Measurements from ENCODE around the gene DNAJC28. TPM values are rescaled to one million over a fixed set of nuclear protein-coding genes. Genes with fewer than 3 reads are reported as not detected.

Gene DNAJC28
- total and polyA plus RNA-seq, 2 experiments from 2014 or later: 5.0 to 6.6 TPM

DNA sequence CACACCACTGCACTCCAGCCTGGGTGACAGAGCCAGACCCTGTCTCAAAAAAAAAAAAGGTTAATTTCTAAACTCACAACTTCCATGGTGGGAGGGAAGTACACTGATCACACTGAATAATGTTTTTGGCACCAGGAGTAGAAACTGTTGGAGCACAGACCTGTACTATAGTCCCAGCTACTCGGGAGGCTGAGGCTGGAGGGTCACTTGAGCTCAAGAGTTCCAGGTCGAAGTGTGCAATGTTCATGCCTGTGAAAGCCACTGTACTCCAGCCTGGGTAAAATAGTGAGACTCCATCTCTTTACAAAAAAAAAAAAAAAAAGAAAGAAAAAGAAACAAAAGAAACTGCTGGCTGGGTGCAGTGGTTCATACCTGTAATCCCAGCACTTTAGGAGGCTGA is 47.0 kb downstream of the DNAJC28 start:
- Histone ChIP-seq H3K4me2 (no peak overlapping the region), H3K79me2 (replicated peaks; ENCODE audit: insufficient read depth) (no peaks in the 10 kb centered on the region), H3K4me1 (ENCODE audit: insufficient read depth) (no peaks in the 10 kb centered on the region), H2AFZ (no peak overlapping the region), H3K4me3 (no peak overlapping the region), H3K36me3 (ENCODE audit: insufficient read depth) (no peaks in the 10 kb centered on the region), H3F3A (replicated peaks; ENCODE audit: low read depth) (no peaks in the 10 kb centered on the region), H3K27ac (ENCODE audit: low read depth) (no peak overlapping the region), H4K20me1 (replicated peaks; ENCODE audit: insufficient read depth) (no peaks in the 10 kb centered on the region; the same call in 1 of the 2 replicates), H3K27me3 (ENCODE audit: insufficient read depth) (no peaks in the 10 kb centered on the region), H3K9me2 (ENCODE audit: insufficient read depth) (no peaks in the 10 kb centered on the region)
- Mint-ChIP-seq H3K4me3 (no peak overlapping the region), H3K27ac (no peak overlapping the region), H3K4me1 (no peaks in the 10 kb centered on the region), H3K27me3 (ENCODE audit: insufficient read depth, low read depth, poor library complexity) (peaks cover 7% of the 10 kb centered on the region), H3K36me3 (ENCODE audit: low read depth) (no peaks in the 10 kb centered on the region; the same call in 2 of the 3 replicates), H3K9me3 (no peaks in the 10 kb centered on the region)
- ATAC-seq (no peak), DNase-seq (ENCODE audit: low spot score) (no peak)
- TF ChIP-seq EZH2 (IDR thresholded peaks at IDR 0.05; ENCODE audit: low read depth, unreplicated experiment) (no peak), STAT1 (IDR thresholded peaks at IDR 0.05; ENCODE audit: unreplicated experiment) (no peak), JUNB (IDR thresholded peaks at IDR 0.05; ENCODE audit: unreplicated experiment) (no peak), NANOG (IDR thresholded peaks at IDR 0.05; ENCODE audit: borderline replicate concordance) (no peak), EZH2phosphoT487 (IDR thresholded peaks at IDR 0.05; ENCODE audit: unreplicated experiment) (no peak), ZNF114 (CRISPR knock-in tag; IDR thresholded peaks at IDR 0.05) (no peak), ZNF331 (CRISPR knock-in tag; IDR thresholded peaks at IDR 0.05; ENCODE audit: low read depth) (no peak)
- TF ChIP-seq, protein P1, sequence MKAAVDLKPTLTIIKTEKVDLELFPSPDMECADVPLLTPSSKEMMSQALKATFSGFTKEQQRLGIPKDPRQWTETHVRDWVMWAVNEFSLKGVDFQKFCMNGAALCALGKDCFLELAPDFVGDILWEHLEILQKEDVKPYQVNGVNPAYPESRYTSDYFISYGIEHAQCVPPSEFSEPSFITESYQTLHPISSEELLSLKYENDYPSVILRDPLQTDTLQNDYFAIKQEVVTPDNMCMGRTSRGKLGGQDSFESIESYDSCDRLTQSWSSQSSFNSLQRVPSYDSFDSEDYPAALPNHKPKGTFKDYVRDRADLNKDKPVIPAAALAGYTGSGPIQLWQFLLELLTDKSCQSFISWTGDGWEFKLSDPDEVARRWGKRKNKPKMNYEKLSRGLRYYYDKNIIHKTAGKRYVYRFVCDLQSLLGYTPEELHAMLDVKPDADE (IDR thresholded peaks at IDR 0.05): no peak
- TF ChIP-seq, protein P2, sequence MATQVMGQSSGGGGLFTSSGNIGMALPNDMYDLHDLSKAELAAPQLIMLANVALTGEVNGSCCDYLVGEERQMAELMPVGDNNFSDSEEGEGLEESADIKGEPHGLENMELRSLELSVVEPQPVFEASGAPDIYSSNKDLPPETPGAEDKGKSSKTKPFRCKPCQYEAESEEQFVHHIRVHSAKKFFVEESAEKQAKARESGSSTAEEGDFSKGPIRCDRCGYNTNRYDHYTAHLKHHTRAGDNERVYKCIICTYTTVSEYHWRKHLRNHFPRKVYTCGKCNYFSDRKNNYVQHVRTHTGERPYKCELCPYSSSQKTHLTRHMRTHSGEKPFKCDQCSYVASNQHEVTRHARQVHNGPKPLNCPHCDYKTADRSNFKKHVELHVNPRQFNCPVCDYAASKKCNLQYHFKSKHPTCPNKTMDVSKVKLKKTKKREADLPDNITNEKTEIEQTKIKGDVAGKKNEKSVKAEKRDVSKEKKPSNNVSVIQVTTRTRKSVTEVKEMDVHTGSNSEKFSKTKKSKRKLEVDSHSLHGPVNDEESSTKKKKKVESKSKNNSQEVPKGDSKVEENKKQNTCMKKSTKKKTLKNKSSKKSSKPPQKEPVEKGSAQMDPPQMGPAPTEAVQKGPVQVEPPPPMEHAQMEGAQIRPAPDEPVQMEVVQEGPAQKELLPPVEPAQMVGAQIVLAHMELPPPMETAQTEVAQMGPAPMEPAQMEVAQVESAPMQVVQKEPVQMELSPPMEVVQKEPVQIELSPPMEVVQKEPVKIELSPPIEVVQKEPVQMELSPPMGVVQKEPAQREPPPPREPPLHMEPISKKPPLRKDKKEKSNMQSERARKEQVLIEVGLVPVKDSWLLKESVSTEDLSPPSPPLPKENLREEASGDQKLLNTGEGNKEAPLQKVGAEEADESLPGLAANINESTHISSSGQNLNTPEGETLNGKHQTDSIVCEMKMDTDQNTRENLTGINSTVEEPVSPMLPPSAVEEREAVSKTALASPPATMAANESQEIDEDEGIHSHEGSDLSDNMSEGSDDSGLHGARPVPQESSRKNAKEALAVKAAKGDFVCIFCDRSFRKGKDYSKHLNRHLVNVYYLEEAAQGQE (IDR thresholded peaks at IDR 0.05; ENCODE audit: unreplicated experiment): no peak
- TF ChIP-seq, protein P3, sequence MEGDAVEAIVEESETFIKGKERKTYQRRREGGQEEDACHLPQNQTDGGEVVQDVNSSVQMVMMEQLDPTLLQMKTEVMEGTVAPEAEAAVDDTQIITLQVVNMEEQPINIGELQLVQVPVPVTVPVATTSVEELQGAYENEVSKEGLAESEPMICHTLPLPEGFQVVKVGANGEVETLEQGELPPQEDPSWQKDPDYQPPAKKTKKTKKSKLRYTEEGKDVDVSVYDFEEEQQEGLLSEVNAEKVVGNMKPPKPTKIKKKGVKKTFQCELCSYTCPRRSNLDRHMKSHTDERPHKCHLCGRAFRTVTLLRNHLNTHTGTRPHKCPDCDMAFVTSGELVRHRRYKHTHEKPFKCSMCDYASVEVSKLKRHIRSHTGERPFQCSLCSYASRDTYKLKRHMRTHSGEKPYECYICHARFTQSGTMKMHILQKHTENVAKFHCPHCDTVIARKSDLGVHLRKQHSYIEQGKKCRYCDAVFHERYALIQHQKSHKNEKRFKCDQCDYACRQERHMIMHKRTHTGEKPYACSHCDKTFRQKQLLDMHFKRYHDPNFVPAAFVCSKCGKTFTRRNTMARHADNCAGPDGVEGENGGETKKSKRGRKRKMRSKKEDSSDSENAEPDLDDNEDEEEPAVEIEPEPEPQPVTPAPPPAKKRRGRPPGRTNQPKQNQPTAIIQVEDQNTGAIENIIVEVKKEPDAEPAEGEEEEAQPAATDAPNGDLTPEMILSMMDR (conservative IDR thresholded peaks at IDR 0.05; ENCODE audit: low read depth in 2 of 2): no peak
- TF ChIP-seq, protein P4, sequence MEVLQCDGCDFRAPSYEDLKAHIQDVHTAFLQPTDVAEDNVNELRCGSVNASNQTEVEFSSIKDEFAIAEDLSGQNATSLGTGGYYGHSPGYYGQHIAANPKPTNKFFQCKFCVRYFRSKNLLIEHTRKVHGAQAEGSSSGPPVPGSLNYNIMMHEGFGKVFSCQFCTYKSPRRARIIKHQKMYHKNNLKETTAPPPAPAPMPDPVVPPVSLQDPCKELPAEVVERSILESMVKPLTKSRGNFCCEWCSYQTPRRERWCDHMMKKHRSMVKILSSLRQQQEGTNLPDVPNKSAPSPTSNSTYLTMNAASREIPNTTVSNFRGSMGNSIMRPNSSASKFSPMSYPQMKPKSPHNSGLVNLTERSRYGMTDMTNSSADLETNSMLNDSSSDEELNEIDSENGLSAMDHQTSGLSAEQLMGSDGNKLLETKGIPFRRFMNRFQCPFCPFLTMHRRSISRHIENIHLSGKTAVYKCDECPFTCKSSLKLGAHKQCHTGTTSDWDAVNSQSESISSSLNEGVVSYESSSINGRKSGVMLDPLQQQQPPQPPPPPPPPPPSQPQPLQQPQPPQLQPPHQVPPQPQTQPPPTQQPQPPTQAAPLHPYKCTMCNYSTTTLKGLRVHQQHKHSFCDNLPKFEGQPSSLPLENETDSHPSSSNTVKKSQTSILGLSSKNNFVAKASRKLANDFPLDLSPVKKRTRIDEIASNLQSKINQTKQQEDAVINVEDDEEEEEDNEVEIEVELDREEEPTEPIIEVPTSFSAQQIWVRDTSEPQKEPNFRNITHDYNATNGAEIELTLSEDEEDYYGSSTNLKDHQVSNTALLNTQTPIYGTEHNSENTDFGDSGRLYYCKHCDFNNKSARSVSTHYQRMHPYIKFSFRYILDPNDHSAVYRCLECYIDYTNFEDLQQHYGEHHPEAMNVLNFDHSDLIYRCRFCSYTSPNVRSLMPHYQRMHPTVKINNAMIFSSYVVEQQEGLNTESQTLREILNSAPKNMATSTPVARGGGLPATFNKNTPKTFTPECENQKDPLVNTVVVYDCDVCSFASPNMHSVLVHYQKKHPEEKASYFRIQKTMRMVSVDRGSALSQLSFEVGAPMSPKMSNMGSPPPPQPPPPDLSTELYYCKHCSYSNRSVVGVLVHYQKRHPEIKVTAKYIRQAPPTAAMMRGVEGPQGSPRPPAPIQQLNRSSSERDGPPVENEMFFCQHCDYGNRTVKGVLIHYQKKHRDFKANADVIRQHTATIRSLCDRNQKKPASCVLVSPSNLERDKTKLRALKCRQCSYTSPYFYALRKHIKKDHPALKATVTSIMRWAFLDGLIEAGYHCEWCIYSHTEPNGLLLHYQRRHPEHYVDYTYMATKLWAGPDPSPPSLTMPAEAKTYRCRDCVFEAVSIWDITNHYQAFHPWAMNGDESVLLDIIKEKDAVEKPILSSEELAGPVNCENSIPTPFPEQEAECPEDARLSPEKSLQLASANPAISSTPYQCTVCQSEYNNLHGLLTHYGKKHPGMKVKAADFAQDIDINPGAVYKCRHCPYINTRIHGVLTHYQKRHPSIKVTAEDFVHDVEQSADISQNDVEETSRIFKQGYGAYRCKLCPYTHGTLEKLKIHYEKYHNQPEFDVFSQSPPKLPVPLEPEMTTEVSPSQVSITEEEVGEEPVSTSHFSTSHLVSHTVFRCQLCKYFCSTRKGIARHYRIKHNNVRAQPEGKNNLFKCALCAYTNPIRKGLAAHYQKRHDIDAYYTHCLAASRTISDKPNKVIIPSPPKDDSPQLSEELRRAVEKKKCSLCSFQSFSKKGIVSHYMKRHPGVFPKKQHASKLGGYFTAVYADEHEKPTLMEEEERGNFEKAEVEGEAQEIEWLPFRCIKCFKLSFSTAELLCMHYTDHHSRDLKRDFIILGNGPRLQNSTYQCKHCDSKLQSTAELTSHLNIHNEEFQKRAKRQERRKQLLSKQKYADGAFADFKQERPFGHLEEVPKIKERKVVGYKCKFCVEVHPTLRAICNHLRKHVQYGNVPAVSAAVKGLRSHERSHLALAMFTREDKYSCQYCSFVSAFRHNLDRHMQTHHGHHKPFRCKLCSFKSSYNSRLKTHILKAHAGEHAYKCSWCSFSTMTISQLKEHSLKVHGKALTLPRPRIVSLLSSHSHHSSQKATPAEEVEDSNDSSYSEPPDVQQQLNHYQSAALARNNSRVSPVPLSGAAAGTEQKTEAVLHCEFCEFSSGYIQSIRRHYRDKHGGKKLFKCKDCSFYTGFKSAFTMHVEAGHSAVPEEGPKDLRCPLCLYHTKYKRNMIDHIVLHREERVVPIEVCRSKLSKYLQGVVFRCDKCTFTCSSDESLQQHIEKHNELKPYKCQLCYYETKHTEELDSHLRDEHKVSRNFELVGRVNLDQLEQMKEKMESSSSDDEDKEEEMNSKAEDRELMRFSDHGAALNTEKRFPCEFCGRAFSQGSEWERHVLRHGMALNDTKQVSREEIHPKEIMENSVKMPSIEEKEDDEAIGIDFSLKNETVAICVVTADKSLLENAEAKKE (CRISPR knock-in tag; IDR thresholded peaks at IDR 0.05): no peak
